Endothelial cell of umbilical vein (primary cell): ENCODE results near the gene TTC39A. TPM values are rescaled to one million over a fixed set of nuclear protein-coding genes. Genes with fewer than 3 reads are reported as not detected.

Experiments
- BruUV-seq: library from RNA; stranded (reverse); fragments of 400-500 nt; replicated peaks from 2 replicates; lab custom pipeline; 2021; lab: Mats Ljungman, UMichigan
- CTCF ChIA-PET: fragments of 300-600, 350-600 bp; sonication (Branson Sonifier 250); formaldehyde crosslinking; loops from one replicate; lab custom pipeline; 2021; ENCODE audit warnings: antibody characterized with exemption, inconsistent platforms; lab: Charles Lee
- POLR2A ChIA-PET: fragments of 300-600, 350-600 bp; sonication (Branson Sonifier 250); formaldehyde crosslinking; loops from one replicate; lab custom pipeline; 2021; ENCODE audit warnings: antibody characterized with exemption, inconsistent platforms; lab: Charles Lee
- DNase-seq: peaks from one replicate; pipeline ENCODE4 v3.0.0-alpha.2; 2011; ENCODE audit warnings: low read depth, low spot score
- FAIRE-seq: peaks from 2 replicates; lab custom pipeline; 2011; peaks lifted over from hg19 to GRCh38; lab: Jason Lieb, UNC
- H2AFZ ChIP-seq: 2 replicates; pipeline ENCODE4 v1.6.0; 2012; ENCODE audit warnings: low read depth, low read length, control low read depth, inconsistent platforms
- H3K27ac ChIP-seq: 2 replicates; pipeline ENCODE4 v1.5.1; 2011; ENCODE audit warnings: low read depth, mild to moderate bottlenecking, control low read depth, low read length, moderate library complexity; ENCODE audit not compliant: insufficient read depth
- H3K27me3 ChIP-seq, 2 experiments: 2 replicates each; pipeline versions ENCODE4 v1.6.0 to v1.6.1; 2011; ENCODE audit warnings: low read length in 2 of 2, mixed read lengths in 1 of 2; ENCODE audit not compliant: control insufficient read depth in 2 of 2, insufficient read depth in 2 of 2
- H3K36me3 ChIP-seq, 2 experiments: 2 replicates in 1 of 2; 3 replicates in 1 of 2; pipeline ENCODE4 v1.5.1; 2011; ENCODE audit warnings: low read length in 2 of 2, mild to moderate bottlenecking in 1 of 2, moderate library complexity in 1 of 2; ENCODE audit not compliant: control insufficient read depth in 2 of 2, insufficient read depth in 2 of 2; ENCODE audit errors: extremely low read depth in 1 of 2
- H3K4me1 ChIP-seq: 3 replicates; pipeline ENCODE4 v1.5.1; 2011; ENCODE audit warnings: mild to moderate bottlenecking, low read length; ENCODE audit not compliant: control insufficient read depth, insufficient read depth; ENCODE audit errors: extremely low read depth
- H3K4me2 ChIP-seq: 2 replicates; pipeline ENCODE4 v1.6.1; 2011; ENCODE audit warnings: low read length, control low read depth, mixed read lengths; ENCODE audit not compliant: insufficient read depth
- H3K4me3 ChIP-seq, 3 experiments: fragments of 200-600 bp in 1 of 3; sonication (generic), shearing (Covaris generic) in 1 of 3; replicated peaks in 1 of 3; 2 replicates each; pipeline ENCODE4 v1.5.1; 2011 to 2016; ENCODE audit warnings: control low read depth in 3 of 3, low read length in 3 of 3, mild to moderate bottlenecking in 2 of 3, inconsistent platforms in 1 of 3, low read depth in 1 of 3, moderate library complexity in 1 of 3; ENCODE audit not compliant: insufficient read depth in 1 of 3
- H3K79me2 ChIP-seq: 2 replicates; pipeline ENCODE4 v1.6.0; 2012; ENCODE audit warnings: low read length, inconsistent platforms; ENCODE audit not compliant: control insufficient read depth, insufficient read depth
- H3K9ac ChIP-seq: replicated peaks from 2 replicates; pipeline ENCODE3; 2011; ENCODE audit warnings: low read length, control low read depth; ENCODE audit not compliant: insufficient read depth; ENCODE audit errors: extremely low read depth
- H3K9me1 ChIP-seq: replicated peaks from 3 replicates; pipeline ENCODE4 v1.6.0; 2011; ENCODE audit warnings: mild to moderate bottlenecking, low read length; ENCODE audit not compliant: control insufficient read depth, insufficient read depth; ENCODE audit errors: extremely low read depth
- H3K9me3 ChIP-seq: replicated peaks from 2 replicates; pipeline ENCODE4 v1.5.1; 2012; ENCODE audit warnings: low read length, inconsistent platforms; ENCODE audit not compliant: control insufficient read depth, insufficient read depth
- H4K20me1 ChIP-seq: replicated peaks from 2 replicates; pipeline ENCODE3; 2011; ENCODE audit warnings: mild to moderate bottlenecking, low read length; ENCODE audit not compliant: control insufficient read depth, insufficient read depth; ENCODE audit errors: extremely low read depth
- EZH2 ChIP-seq: IDR thresholded peaks from 2 replicates; pipeline ENCODE4 v1.6.1; 2012; ENCODE audit warnings: borderline replicate concordance, low read depth, mild to moderate bottlenecking, moderate library complexity, low read length, inconsistent platforms; ENCODE audit not compliant: severe bottlenecking
- FOS ChIP-seq: IDR thresholded peaks from 2 replicates; pipeline ENCODE4 v1.6.1; 2011; ENCODE audit warnings: mild to moderate bottlenecking, low read length, moderate library complexity, borderline replicate concordance; ENCODE audit not compliant: insufficient read depth
- GATA2 ChIP-seq: IDR thresholded peaks from 2 replicates; pipeline ENCODE4 v1.7.0; 2011; ENCODE audit warnings: low read depth, mild to moderate bottlenecking, moderate library complexity, mixed read lengths, low read length; ENCODE audit not compliant: insufficient read length, insufficient read depth
- JUN ChIP-seq: IDR thresholded peaks from 2 replicates; pipeline ENCODE4 v1.6.1; 2011; ENCODE audit warnings: borderline replicate concordance, low read depth; ENCODE audit not compliant: insufficient read length, insufficient read depth
- MYC ChIP-seq: IDR thresholded peaks from one replicate; pipeline ENCODE4 v1.6.1; 2011; ENCODE audit warnings: mild to moderate bottlenecking, low read depth, low read length
- POLR2A ChIP-seq: IDR thresholded peaks from 2 replicates; pipeline ENCODE4 v1.6.1; 2012; ENCODE audit warnings: low read depth, mild to moderate bottlenecking, control low read depth, low read length
- POLR2AphosphoS5 ChIP-seq: IDR thresholded peaks from 2 replicates; pipeline ENCODE4 v1.6.1; 2012; ENCODE audit warnings: low read depth, mild to moderate bottlenecking, control low read depth, low read length, moderate library complexity; ENCODE audit not compliant: insufficient read depth
- dilution Hi-C: fragments of 300-500 bp; cut with MboI; formaldehyde crosslinking; loops from one replicate; pipeline ENCODE4 v1.15.0; 2019; ENCODE audit warnings: low sequenced_read_pairs; ENCODE audit not compliant: extremely low pct_ligation_motif_present
- intact Hi-C: fragments of 100-400 bp; cut with micrococcal nuclease; formaldehyde crosslinking; loops from one replicate; pipeline ENCODE4 v1.10.0; 2022
- polyA plus RNA-seq, 4 experiments: library from polyadenylated mRNA; depleted of rRNA in 3 of 4; stranded (reverse) in 3 of 4; unstranded in 1 of 4; fragments of >200 nt; gene quantifications; 2 replicates each; pipeline versions ENCODE4 v1.2.1 to v1.2.3, GENCODE V29; 2011 to 2012; ENCODE audit warnings: missing spikeins in 1 of 4
- total RNA-seq: library from RNA; stranded (reverse); gene quantifications from 2 replicates; pipeline ENCODE4 v1.2.3, GENCODE V29; 2021
- TF ChIP-seq, protein P1 (sequence below), 2 donors: IDR thresholded peaks; 1 replicate in 1 of 2; 2 replicates in 1 of 2; pipeline ENCODE4 v1.5.1; 2011; ENCODE audit warnings: low read length in 2 of 2, mild to moderate bottlenecking in 2 of 2, moderate library complexity in 2 of 2, control low read depth in 1 of 2, inconsistent platforms in 1 of 2, low read depth in 1 of 2; ENCODE audit not compliant: insufficient read depth in 1 of 2; ENCODE audit errors: extremely low read depth in 1 of 2
- TF ChIP-seq, protein P2 (sequence below): IDR thresholded peaks from 2 replicates; pipeline ENCODE4 v1.6.1; 2011; ENCODE audit not compliant: insufficient read depth, insufficient read length

Gene TTC39A
- total and polyA plus RNA-seq, 2 donors (not counting 3 experiments of a cell fraction or from before 2014, with no cell fraction given), result 1.1 to 1.7 TPM

DNA sequence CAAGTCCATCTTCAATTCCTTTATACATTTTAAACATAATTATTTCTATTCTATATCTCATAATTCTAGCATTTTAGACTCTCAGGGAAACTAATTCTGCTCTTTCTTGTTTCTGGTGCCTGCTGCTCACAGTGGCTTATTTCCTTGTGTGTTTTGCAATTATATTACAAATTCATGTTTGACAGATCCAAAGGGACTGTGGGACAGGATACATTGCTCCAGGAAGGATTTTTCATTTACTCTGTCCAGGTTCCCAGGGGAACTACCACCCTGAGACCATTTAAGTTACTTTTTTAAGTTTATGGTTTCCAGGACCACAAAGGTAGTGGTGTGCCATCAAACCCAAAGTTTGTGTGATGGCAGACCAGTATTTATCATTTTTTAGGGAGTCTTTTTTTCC is 6.6 kb downstream of the TTC39A start:
- Histone ChIP-seq H4K20me1 (no peaks in the 10 kb centered on the region), H3K9ac (no peak overlapping the region), H3K4me1 (peaks cover 6% of the 10 kb centered on the region), H3K4me2 (no peak overlapping the region), H3K36me3 (no peaks in the 10 kb centered on the region), H3K9me3 (no peaks in the 10 kb centered on the region), H3K79me2 (no peaks in the 10 kb centered on the region), H3K27me3 (no peaks in the 10 kb centered on the region), H3K9me1 (no peaks in the 10 kb centered on the region), H3K27ac (no peak overlapping the region), H2AFZ (no peak overlapping the region), H3K4me3 (no peak overlapping the region)
- no peak for FAIRE-seq
- CTCF ChIA-PET, result no interaction called here
- intact Hi-C loops, result no loop called here
- POLR2A ChIA-PET, result no interaction called here
- dilution Hi-C loops, result no loop called here
- BruUV-seq, result no TSS peak
- DNase-seq, result no peak
- TF ChIP-seq FOS (no peak), POLR2A (no peak), POLR2AphosphoS5 (no peak), EZH2 (no peak), MYC (no peak), JUN (no peak), GATA2 (no peak)
- TF ChIP-seq, protein P1, sequence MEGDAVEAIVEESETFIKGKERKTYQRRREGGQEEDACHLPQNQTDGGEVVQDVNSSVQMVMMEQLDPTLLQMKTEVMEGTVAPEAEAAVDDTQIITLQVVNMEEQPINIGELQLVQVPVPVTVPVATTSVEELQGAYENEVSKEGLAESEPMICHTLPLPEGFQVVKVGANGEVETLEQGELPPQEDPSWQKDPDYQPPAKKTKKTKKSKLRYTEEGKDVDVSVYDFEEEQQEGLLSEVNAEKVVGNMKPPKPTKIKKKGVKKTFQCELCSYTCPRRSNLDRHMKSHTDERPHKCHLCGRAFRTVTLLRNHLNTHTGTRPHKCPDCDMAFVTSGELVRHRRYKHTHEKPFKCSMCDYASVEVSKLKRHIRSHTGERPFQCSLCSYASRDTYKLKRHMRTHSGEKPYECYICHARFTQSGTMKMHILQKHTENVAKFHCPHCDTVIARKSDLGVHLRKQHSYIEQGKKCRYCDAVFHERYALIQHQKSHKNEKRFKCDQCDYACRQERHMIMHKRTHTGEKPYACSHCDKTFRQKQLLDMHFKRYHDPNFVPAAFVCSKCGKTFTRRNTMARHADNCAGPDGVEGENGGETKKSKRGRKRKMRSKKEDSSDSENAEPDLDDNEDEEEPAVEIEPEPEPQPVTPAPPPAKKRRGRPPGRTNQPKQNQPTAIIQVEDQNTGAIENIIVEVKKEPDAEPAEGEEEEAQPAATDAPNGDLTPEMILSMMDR (IDR thresholded peaks at IDR 0.05; ENCODE audit: extremely low read depth in 1 of 2, insufficient read depth in 1 of 2, low read depth in 1 of 2, low read length in 2 of 2), result no peak
- TF ChIP-seq, protein P2, sequence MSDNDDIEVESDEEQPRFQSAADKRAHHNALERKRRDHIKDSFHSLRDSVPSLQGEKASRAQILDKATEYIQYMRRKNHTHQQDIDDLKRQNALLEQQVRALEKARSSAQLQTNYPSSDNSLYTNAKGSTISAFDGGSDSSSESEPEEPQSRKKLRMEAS, result no peak
